KG1 (cell line): Measurements from ENCODE around the gene ITGB3.

Source experiments
- DNase-seq: peaks from one replicate; lab custom pipeline; 2025; lab: John Stamatoyannopoulos, UW

ITGB3 gene

GRCh38 chr17:47338026-47338425, 84.4 kb downstream of the ITGB3 start:
- no peak for DNase-seq

GRCh38 chr17:47352848-47353247, 99.2 kb downstream of the ITGB3 start:
- DNase-seq = no peak

- no peak for DNase-seq
Measured at GRCh38 chr17:47358652-47359051, 105.0 kb downstream of the ITGB3 start.
